Glomerular visceral epithelial cell (primary cell): ENCODE data around the gene FAM156B.
"Not testable (repeated sequence)": the region's sequence is repeated elsewhere in the genome, so short reads cannot be mapped to it uniquely, and the experiment has no call there.

ENCODE experiments used
- DNase-seq: peaks from one replicate; pipeline ENCODE4 v3.0.0-alpha.2; 2016; ENCODE audit errors: extremely low spot score

FAM156B gene

GRCh38 chrX:52923781-52924241 lies 26.7 kb downstream of the FAM156B start:
- peak; percentile 23 for DNase-seq

DNA sequence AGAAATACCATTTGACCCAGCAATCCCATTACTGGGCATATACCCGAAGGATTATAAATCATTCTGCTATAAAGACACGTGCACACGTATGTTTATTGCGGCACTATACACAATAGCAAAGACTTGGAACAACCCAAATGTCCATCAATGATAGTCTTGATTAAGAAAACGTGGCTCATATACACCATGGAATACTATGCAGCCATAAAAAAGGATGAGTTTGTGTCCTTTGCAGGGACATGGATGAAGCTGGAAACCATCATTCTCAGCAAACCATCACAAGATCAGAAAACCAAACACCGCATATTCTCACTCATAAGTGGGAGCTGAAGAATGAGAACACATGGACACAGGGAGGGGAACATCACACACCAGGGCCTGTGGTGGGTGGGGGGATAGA lies 33.1 kb downstream of the FAM156B start:
- DNase-seq: not testable (repeated sequence)

- DNase-seq: no peak
These were observed 36.1 kb downstream of the FAM156B start for GRCh38 chrX:52933213-52933612.

DNA sequence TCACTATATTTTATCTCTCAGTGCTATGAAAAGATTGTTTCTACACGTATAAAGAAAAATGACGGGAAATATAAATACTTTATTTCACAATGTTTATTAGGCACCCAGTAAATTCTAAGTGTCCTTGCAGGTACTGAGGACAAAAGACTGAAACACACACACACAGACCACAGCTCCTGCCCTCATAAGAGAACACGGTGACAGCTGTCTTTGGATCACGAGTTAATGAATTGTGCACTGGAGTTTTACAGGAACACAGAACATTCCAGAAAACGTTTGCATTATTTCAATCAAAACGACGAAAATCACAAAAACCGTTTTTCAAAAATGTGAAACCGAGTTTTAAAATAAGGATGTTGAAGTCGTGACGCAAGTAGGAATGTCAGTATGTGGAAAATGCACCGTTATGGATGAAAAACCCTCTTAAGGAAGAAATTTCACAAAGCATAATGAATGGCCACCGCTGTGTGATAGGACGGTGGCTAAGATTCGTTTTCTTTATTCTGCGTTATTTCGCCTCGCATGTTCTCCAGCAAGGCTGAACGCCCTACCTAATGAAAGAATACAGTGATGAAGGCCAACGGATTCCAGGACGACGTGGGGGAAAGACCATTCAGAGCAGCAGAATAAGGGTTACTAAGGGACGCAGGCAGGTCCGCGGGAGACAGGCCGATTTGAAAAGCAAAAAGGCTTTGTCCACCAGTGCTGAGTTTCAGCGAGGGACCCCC lies 37.0 kb downstream of the FAM156B start:
- DNase-seq: no peak

DNA sequence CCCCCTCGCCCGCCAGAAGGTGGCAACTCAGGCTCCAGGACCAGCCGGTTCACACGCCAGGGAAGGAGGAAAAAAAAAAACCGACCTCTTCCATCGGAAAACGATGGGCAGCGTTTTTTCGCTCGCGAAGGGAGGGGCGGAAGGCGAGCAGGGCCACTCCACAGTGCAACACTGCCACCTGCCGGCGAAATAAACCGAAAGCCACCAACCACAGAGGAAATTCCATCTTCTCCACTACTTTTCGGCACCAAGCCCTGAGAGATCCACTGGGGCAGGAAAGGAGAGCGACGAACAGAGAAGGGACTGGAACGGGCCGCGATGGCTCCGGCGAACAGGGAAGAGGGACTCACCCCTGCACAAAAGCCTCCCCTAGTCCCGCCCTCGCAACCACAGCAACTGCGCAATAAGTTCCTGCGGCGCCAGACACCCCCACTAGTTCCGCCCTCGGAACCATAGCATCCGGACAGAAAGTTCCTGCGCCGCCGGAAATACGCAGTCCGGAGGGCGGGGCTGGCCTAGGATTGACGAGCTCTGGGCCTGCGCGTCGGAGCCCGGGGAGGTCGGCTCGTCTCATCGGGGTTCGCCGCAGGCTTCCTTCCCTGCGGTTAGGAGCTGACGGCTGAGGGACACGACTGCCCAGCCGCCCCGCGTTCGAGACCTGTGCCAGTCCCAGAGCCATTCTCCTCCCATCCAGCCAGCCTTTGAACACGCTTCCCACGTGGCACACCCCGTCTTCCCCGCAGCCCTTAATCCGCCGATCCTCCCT lies 37.8 kb downstream of the FAM156B start:
- DNase-seq: peak; percentile 92

GRCh38 chrX:52935470-52935784 lies 38.3 kb downstream of the FAM156B start:
- DNase-seq: not testable (repeated sequence)

DNA sequence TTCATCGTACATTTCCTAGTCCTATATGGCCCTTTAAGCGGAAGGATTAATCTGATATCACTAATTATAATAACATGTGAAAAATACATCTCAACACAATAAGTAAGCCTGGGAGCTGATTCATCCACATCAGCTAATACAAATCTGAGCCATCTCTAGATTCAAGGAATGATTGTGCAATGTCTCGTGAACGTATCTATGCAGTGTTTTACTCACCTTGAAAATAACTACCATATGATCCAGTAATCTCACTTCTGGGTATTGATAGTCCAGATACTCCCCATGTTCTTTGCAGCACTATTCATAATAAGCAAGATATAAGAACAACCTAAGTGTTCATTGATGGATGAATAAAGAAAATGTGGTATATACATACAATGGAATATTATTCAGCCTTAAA lies 43.6 kb downstream of the FAM156B start:
- not testable (repeated sequence) for DNase-seq

DNA sequence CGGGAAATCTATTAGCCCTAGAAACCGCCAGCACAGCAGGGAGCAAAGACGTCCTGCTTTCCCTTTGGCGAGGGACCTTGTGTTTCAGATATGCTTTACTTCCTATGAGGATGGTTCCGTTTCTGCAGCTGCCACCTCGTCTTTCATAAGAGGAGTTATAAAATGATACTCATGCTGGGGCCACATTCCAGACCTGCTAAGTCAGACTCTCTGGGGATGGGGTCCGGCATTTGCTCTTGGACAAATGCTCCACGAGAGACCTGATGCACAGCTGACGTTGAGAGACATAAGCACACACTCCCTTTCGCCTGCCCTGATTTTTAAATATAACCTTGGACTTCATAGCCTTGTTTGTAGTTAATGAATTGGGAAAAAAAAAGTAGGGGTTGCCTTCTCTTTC lies 44.6 kb downstream of the FAM156B start:
- DNase-seq: not testable (repeated sequence)

- not testable (repeated sequence) for DNase-seq
These were observed 48.8 kb downstream of the FAM156B start for GRCh38 chrX:52945838-52946494.

DNA sequence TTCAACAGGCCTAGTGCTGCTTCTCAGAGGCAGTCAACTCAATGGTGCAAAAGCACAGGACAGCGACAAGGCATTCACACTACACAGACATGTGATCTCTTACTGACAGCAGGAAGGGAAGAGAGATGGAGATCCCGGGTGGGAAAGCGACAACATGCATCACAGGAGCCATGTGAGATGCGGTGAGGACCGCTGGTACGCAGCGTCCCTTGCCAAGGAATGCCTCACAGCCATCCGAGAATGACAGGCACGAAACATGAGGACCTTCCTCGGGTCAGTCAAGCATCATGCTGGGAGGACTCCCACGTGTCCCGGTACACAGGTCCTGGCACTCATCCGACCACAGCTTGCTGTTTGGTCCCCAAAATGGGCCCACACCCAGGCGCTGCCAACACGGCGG lies 50.4 kb downstream of the FAM156B start:
- DNase-seq: not testable (repeated sequence)

DNA sequence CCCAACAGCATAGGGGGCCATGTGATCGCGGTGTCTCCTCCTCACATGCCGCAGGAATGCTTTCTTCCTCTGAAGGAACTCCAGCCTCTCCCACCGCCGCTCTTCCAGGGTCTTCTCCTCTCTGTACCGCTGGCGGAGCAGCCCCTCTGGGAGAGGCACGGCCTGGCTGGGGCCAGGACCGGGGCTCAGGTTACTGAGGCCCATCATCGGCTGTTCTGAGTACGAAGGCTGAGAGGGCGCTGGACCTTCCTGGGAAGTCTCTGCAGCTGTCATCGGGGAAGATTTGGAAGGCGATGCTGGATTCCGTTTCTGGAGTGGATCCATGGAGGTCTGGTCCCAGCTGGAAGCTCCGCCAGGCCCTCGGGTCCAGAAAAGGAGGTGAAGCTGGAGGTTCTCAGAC lies 51.1 kb downstream of the FAM156B start:
- DNase-seq: not testable (repeated sequence)

- not testable (repeated sequence) for DNase-seq
These were observed 52.2 kb downstream of the FAM156B start for GRCh38 chrX:52949325-52949724.

DNA sequence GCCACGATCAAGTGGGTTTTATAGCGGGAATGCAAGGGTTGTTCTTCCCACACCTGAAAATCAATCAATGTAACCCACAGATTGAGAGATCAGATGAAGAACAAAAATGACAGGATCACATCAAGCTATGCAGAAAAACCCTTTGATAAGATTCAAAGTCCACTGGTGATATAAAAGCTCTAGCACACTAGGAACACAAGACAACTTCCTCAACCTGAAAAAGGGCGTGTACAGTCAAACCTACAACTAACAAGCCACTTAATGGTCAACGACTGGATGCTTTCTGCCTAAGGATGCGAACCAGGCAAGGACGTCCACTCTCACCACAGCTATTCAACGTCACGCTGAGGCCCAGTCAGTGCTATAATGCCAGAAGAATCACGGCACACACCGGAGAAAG lies 52.8 kb downstream of the FAM156B start:
- not testable (repeated sequence) for DNase-seq
